ENCODE data around the gene CENPX.

CENPX gene

GRCh38 chr17:82015311-82015971, 7.2 kb downstream of the CENPX start:
- peaks cover 10 to 29% (median 17%) of the 10 kb centered on the region in 11 experiments; a peak in 20 of 22 replicates for H3K36me3 ChIP-seq
- H3K9ac ChIP-seq = peak overlapping the region in 4 of 11 experiments; percentile 33 to 61 (median 52); a peak in 6 of 22 replicates
- no peak for TF ChIP-seq Cebpa-rat (IDR thresholded peaks at IDR 0.05)
- no peaks in the 10 kb centered on the region for H3K9me3 ChIP-seq (replicated peaks in 1 of 11)
- H3K27ac ChIP-seq = peak overlapping the region in 1 of 11 experiments; percentile 14; a peak in 1 of 22 replicates
- H4K20me1 ChIP-seq = peaks cover 6 to 96% (median 71%) of the 10 kb centered on the region in 11 experiments; a peak in 21 of 22 replicates
- peaks cover 6 to 44% (median 30%) of the 10 kb centered on the region in 11 experiments; a peak in 21 of 22 replicates for H3K27me3 ChIP-seq
- H3K4me2 ChIP-seq = peak overlapping the region in 8 of 11 experiments; percentile 64 to 86 (median 76); a peak in 16 of 22 replicates
- H3K4me1 ChIP-seq = peaks cover 0 to 55% (median 43%) of the 10 kb centered on the region in 10 experiments; a peak in 18 of 20 replicates
- no peak overlapping the region for H3K4me3 ChIP-seq

DNA sequence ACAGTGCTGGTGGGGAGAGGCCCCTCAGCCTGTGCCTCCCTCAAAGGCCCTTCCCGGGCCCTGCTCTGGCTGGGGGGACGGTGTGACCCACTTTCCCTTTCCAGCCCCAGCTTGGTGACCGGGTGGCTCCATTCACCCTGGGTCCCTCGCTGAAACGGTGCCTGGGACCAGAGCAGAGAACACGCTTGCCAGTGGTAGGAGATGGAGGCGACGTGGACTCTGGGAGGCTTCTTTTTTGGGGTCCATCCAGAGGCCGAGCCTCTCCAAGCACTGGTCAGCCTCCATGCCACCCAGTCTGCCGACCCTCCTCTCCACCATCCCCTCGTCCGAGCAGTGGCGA, 7.7 kb downstream of the CENPX start:
- H3K27me3 ChIP-seq = peaks cover 6 to 44% (median 30%) of the 10 kb centered on the region in 11 experiments; a peak in 21 of 22 replicates
- TF ChIP-seq Cebpa-rat (IDR thresholded peaks at IDR 0.05) = no peak
- peaks cover 0 to 53% (median 43%) of the 10 kb centered on the region in 10 experiments; a peak in 18 of 20 replicates for H3K4me1 ChIP-seq
- peak overlapping the region in 9 of 11 experiments; percentile 44 to 86 (median 75); a peak in 18 of 22 replicates for H3K4me2 ChIP-seq
- no peaks in the 10 kb centered on the region for H3K9me3 ChIP-seq (replicated peaks in 1 of 11)
- H3K36me3 ChIP-seq = peaks cover 10 to 25% (median 17%) of the 10 kb centered on the region in 11 experiments; a peak in 20 of 22 replicates
- peak overlapping the region in 2 of 11 experiments; percentile 9 to 14; a peak in 1 of 22 replicates for H3K27ac ChIP-seq
- peak overlapping the region in 6 of 11 experiments; percentile 11 to 61 (median 50); a peak in 10 of 22 replicates for H3K9ac ChIP-seq
- H4K20me1 ChIP-seq = peaks cover under 1 to 92% (median 66%) of the 10 kb centered on the region in 11 experiments; a peak in 21 of 22 replicates
- H3K4me3 ChIP-seq = no peak overlapping the region

- no peak for TF ChIP-seq Cebpa-rat (IDR thresholded peaks at IDR 0.05)
- H3K27ac ChIP-seq = peak overlapping the region in 1 of 11 experiments; percentile 9; a peak in 1 of 22 replicates
- H3K4me1 ChIP-seq = peaks cover 0 to 55% (median 43%) of the 10 kb centered on the region in 10 experiments; a peak in 18 of 20 replicates
- peaks cover 10 to 25% (median 16%) of the 10 kb centered on the region in 11 experiments; a peak in 20 of 22 replicates for H3K36me3 ChIP-seq
- H3K27me3 ChIP-seq = peaks cover 6 to 44% (median 30%) of the 10 kb centered on the region in 11 experiments; a peak in 21 of 22 replicates
- H3K9me3 ChIP-seq (replicated peaks in 1 of 11) = no peaks in the 10 kb centered on the region
- no peak overlapping the region; a peak in 1 of 20 replicates for H3K4me3 ChIP-seq
- H3K9ac ChIP-seq = peak overlapping the region in 8 of 11 experiments; percentile 11 to 61 (median 41); a peak in 12 of 22 replicates
- H4K20me1 ChIP-seq = peaks cover 0 to 88% (median 61%) of the 10 kb centered on the region in 11 experiments; a peak in 19 of 22 replicates
- H3K4me2 ChIP-seq = peak overlapping the region; percentile 19 to 86 (median 73); a peak in 20 of 22 replicates
Observed at GRCh38 chr17:82014432-82014831, 8.2 kb downstream of the CENPX start.

GRCh38 chr17:82013772-82014321, 8.8 kb downstream of the CENPX start:
- peaks cover 6 to 44% (median 30%) of the 10 kb centered on the region in 11 experiments; a peak in 21 of 22 replicates for H3K27me3 ChIP-seq
- no peak for TF ChIP-seq Cebpa-rat (IDR thresholded peaks at IDR 0.05)
- H3K27ac ChIP-seq = no peak overlapping the region
- H3K4me2 ChIP-seq = peak overlapping the region; percentile 19 to 86 (median 73); a peak in 20 of 22 replicates
- H3K9ac ChIP-seq = peak overlapping the region in 7 of 11 experiments; percentile 27 to 71 (median 49); a peak in 10 of 22 replicates
- no peak overlapping the region; a peak in 1 of 20 replicates for H3K4me3 ChIP-seq
- peaks cover 0 to 88% (median 59%) of the 10 kb centered on the region in 11 experiments; a peak in 19 of 22 replicates for H4K20me1 ChIP-seq
- no peaks in the 10 kb centered on the region for H3K9me3 ChIP-seq (replicated peaks in 1 of 11)
- peaks cover 7 to 19% (median 11%) of the 10 kb centered on the region in 11 experiments; a peak in 20 of 22 replicates for H3K36me3 ChIP-seq
- peaks cover 0 to 61% (median 43%) of the 10 kb centered on the region in 10 experiments; a peak in 18 of 20 replicates for H3K4me1 ChIP-seq

- Histone ChIP-seq H3K27ac (no peak overlapping the region), H3K4me3 (no peak overlapping the region), H4K20me1 (peaks cover 0 to 88% (median 60%) of the 10 kb centered on the region in 11 experiments; a peak in 19 of 22 replicates), H3K9me3 (replicated peaks in 1 of 11) (no peaks in the 10 kb centered on the region), H3K36me3 (peaks cover 2 to 14% (median 6%) of the 10 kb centered on the region in 11 experiments; a peak in 17 of 22 replicates), H3K27me3 (peaks cover 6 to 44% (median 30%) of the 10 kb centered on the region in 11 experiments; a peak in 21 of 22 replicates), H3K4me1 (peaks cover 0 to 64% (median 43%) of the 10 kb centered on the region in 10 experiments; a peak in 18 of 20 replicates), H3K9ac (peak overlapping the region in 5 of 11 experiments; percentile 5 to 71 (median 52); a peak in 7 of 22 replicates), H3K4me2 (peak overlapping the region in 9 of 11 experiments; percentile 44 to 86 (median 75); a peak in 19 of 22 replicates)
- no peak for TF ChIP-seq Cebpa-rat (IDR thresholded peaks at IDR 0.05)
Observed at GRCh38 chr17:82013341-82013740, 9.3 kb downstream of the CENPX start.

DNA sequence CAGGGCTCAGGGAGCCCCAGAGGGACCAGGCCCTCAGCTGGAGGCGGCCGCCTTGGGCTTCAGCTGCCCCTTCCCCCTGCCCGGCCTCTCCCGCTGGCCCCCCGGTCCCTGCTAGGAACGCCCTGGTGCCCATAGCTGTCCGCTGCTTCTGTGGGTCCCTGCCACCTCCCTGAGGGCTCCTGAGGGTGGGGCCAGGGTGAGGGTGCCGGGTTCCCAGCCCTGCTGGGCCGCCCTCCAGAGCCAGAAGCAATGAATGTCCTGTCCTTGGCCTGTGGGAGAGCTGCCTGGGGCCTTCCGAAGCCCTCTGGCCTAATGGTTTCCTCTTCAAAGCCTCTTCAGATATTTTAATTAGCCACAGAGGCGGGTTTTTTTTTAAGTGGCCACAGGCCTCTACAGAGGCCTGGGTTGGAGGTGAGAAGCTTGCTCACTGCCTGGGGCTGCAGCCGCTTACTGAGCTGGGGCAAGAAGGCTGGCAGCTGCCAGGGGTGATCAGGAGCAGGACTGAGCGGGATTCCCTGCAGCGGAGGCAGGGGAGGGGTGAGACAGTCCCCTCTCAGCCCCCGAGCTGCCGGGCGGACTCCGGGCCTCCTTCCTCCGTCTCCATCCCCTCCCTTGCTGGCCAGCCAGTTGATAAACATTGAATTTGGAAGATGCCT, 9.9 kb downstream of the CENPX start:
- H3K27me3 ChIP-seq = peaks cover 6 to 47% (median 32%) of the 10 kb centered on the region in 11 experiments; a peak in 21 of 22 replicates
- H4K20me1 ChIP-seq = peaks cover 2 to 88% (median 60%) of the 10 kb centered on the region in 11 experiments; a peak in 19 of 22 replicates
- no peak for TF ChIP-seq Cebpa-rat (IDR thresholded peaks at IDR 0.05)
- H3K9ac ChIP-seq = peak overlapping the region in 9 of 11 experiments; percentile 16 to 71 (median 47); a peak in 13 of 22 replicates
- peaks cover 0 to 69% (median 48%) of the 10 kb centered on the region in 10 experiments; a peak in 18 of 20 replicates for H3K4me1 ChIP-seq
- no peak overlapping the region; a peak in 1 of 20 replicates for H3K4me3 ChIP-seq
- no peaks in the 10 kb centered on the region for H3K9me3 ChIP-seq (replicated peaks in 1 of 11)
- peak overlapping the region in 10 of 11 experiments; percentile 9 to 86 (median 74); a peak in 19 of 22 replicates for H3K4me2 ChIP-seq
- H3K36me3 ChIP-seq = peaks cover 0 to 8% (median under 1%) of the 10 kb centered on the region in 11 experiments; a peak in 7 of 22 replicates
- H3K27ac ChIP-seq = no peak overlapping the region

DNA sequence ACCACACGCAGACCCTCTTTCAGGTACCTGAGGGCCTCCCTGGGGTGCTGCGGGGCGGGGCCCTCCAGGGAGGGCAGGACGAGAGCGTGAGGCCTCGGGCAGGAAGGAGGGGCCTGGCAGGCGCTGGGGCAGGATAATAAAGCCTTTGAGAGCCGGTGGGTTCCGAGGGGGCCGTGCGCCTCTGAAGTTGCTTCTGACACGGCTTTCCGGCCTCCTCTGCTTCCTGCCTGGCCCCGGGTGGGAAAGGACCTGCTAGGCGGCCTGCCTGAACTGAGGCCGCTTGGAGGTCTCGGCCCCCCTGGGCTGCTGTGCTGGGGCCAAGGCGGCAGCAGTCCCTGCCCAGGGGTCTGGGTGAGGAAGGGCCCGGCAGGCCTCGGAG, 10.4 kb downstream of the CENPX start:
- Histone ChIP-seq H3K27me3 (peaks cover 6 to 52% (median 37%) of the 10 kb centered on the region in 11 experiments; a peak in 21 of 22 replicates), H3K9ac (peak overlapping the region in 9 of 11 experiments; percentile 16 to 71 (median 47); a peak in 13 of 22 replicates), H3K4me1 (peaks cover 0 to 75% (median 53%) of the 10 kb centered on the region in 10 experiments; a peak in 18 of 20 replicates), H3K9me3 (replicated peaks in 1 of 11) (no peaks in the 10 kb centered on the region), H4K20me1 (peaks cover 7 to 88% (median 60%) of the 10 kb centered on the region in 11 experiments; a peak in 19 of 22 replicates), H3K4me3 (no peak overlapping the region; a peak in 1 of 20 replicates), H3K4me2 (peak overlapping the region in 10 of 11 experiments; percentile 33 to 86 (median 74); a peak in 20 of 22 replicates), H3K27ac (no peak overlapping the region), H3K36me3 (peaks cover 0 to 3% (median 0%) of the 10 kb centered on the region in 11 experiments; a peak in 5 of 22 replicates)
- no peak for TF ChIP-seq Cebpa-rat (IDR thresholded peaks at IDR 0.05)
